Measurements from ENCODE around the gene CPD.

DNA sequence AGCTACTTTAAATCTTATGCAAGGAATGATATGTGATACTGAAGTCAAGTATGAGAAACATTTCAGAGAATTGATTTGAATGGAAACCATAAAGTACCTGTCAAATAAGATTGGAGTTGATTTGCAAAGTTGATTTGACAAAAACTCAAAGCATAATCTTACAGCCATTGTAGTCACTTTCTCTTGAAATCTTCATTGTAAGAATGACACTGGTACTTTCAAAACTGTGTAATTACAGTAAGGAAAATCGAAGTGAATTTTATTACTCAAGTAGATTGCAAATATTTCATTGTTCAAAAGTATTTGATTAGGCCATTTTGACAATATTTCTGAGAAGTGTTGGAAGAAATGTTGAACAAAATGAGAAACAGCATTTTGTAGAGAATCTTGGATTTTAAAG lies 3.6 kb downstream of the CPD start:
- TF ChIP-seq, protein P1, sequence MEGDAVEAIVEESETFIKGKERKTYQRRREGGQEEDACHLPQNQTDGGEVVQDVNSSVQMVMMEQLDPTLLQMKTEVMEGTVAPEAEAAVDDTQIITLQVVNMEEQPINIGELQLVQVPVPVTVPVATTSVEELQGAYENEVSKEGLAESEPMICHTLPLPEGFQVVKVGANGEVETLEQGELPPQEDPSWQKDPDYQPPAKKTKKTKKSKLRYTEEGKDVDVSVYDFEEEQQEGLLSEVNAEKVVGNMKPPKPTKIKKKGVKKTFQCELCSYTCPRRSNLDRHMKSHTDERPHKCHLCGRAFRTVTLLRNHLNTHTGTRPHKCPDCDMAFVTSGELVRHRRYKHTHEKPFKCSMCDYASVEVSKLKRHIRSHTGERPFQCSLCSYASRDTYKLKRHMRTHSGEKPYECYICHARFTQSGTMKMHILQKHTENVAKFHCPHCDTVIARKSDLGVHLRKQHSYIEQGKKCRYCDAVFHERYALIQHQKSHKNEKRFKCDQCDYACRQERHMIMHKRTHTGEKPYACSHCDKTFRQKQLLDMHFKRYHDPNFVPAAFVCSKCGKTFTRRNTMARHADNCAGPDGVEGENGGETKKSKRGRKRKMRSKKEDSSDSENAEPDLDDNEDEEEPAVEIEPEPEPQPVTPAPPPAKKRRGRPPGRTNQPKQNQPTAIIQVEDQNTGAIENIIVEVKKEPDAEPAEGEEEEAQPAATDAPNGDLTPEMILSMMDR (IDR thresholded peaks at IDR 0.05 in 4 of 5, conservative IDR thresholded peaks at IDR 0.05 in 1 of 5) = no peak
- no peak for TF ChIP-seq POLR2A (IDR thresholded peaks at IDR 0.05)

All from gastrocnemius medialis (tissue), 4 donors.